ENCODE measurements around the gene UNC45B. TPM values are rescaled to one million over a fixed set of nuclear protein-coding genes. Genes with fewer than 3 reads are reported as not detected.
A peak's percentile ranks its signal among the peaks of the same experiment; 100 is the strongest.

UNC45B gene
- total and polyA plus RNA-seq, 2 of the 13 experiments (the other 11 are each of a cell fraction or from before 2014, with no cell fraction given), result 0.01 TPM; not detected in 1

- TF ChIP-seq RBFOX2 (IDR thresholded peaks at IDR 0.05; ENCODE audit: low read depth, low read length), result peak; percentile 94
- 0 out of 2 replicates have a peak, but pooled peaks have one; percentile 73 for TF ChIP-seq ZNF383 (CRISPR knock-in tag; IDR thresholded peaks at IDR 0.05; ENCODE audit: borderline replicate concordance)
- TF ChIP-seq ZNF18 (CRISPR knock-in tag; IDR thresholded peaks at IDR 0.05; ENCODE audit: insufficient replicate concordance), result peak; percentile 39
- peak; percentile 88 for TF ChIP-seq THAP11 (CRISPR knock-in tag; IDR thresholded peaks at IDR 0.05)
- TF ChIP-seq, protein P1, sequence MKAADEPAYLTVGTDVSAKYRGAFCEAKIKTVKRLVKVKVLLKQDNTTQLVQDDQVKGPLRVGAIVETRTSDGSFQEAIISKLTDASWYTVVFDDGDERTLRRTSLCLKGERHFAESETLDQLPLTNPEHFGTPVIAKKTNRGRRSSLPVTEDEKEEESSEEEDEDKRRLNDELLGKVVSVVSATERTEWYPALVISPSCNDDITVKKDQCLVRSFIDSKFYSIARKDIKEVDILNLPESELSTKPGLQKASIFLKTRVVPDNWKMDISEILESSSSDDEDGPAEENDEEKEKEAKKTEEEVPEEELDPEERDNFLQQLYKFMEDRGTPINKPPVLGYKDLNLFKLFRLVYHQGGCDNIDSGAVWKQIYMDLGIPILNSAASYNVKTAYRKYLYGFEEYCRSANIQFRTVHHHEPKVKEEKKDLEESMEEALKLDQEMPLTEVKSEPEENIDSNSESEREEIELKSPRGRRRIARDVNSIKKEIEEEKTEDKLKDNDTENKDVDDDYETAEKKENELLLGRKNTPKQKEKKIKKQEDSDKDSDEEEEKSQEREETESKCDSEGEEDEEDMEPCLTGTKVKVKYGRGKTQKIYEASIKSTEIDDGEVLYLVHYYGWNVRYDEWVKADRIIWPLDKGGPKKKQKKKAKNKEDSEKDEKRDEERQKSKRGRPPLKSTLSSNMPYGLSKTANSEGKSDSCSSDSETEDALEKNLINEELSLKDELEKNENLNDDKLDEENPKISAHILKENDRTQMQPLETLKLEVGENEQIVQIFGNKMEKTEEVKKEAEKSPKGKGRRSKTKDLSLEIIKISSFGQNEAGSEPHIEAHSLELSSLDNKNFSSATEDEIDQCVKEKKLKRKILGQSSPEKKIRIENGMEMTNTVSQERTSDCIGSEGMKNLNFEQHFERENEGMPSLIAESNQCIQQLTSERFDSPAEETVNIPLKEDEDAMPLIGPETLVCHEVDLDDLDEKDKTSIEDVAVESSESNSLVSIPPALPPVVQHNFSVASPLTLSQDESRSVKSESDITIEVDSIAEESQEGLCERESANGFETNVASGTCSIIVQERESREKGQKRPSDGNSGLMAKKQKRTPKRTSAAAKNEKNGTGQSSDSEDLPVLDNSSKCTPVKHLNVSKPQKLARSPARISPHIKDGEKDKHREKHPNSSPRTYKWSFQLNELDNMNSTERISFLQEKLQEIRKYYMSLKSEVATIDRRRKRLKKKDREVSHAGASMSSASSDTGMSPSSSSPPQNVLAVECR (CRISPR knock-in tag; IDR thresholded peaks at IDR 0.05; ENCODE audit: borderline replicate concordance), result peak; percentile 98
- TF ChIP-seq, protein P2, sequence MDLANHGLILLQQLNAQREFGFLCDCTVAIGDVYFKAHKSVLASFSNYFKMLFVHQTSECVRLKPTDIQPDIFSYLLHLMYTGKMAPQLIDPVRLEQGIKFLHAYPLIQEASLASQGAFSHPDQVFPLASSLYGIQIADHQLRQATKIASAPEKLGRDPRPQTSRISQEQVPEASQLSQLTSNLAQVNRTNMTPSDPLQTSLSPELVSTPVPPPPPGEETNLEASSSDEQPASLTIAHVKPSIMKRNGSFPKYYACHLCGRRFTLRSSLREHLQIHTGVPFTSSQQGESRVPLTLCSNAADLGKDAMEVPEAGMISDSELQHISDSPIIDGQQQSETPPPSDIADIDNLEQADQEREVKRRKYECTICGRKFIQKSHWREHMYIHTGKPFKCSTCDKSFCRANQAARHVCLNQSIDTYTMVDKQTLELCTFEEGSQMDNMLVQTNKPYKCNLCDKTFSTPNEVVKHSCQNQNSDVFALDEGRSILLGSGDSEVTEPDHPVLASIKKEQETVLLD (CRISPR knock-in tag; IDR thresholded peaks at IDR 0.05; ENCODE audit: low read depth), result peak; percentile 70; the same call in 1 of the 2 replicates
- peak; percentile 35 for TF ChIP-seq TAF15 (IDR thresholded peaks at IDR 0.05; ENCODE audit: low read depth, low read length, poor library complexity, severe bottlenecking)
- TF ChIP-seq, protein P3, sequence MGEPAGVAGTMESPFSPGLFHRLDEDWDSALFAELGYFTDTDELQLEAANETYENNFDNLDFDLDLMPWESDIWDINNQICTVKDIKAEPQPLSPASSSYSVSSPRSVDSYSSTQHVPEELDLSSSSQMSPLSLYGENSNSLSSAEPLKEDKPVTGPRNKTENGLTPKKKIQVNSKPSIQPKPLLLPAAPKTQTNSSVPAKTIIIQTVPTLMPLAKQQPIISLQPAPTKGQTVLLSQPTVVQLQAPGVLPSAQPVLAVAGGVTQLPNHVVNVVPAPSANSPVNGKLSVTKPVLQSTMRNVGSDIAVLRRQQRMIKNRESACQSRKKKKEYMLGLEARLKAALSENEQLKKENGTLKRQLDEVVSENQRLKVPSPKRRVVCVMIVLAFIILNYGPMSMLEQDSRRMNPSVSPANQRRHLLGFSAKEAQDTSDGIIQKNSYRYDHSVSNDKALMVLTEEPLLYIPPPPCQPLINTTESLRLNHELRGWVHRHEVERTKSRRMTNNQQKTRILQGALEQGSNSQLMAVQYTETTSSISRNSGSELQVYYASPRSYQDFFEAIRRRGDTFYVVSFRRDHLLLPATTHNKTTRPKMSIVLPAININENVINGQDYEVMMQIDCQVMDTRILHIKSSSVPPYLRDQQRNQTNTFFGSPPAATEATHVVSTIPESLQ (CRISPR knock-in tag; conservative IDR thresholded peaks at IDR 0.05), result 0 out of 2 replicates have a peak, but pooled peaks have one; percentile 65
- TF ChIP-seq ZNF746 (CRISPR knock-in tag; IDR thresholded peaks at IDR 0.05), result peak; percentile 64; the same call in 1 of the 2 replicates
- peak; percentile 84 for TF ChIP-seq TFDP2 (CRISPR knock-in tag; IDR thresholded peaks at IDR 0.05)
These were observed 5.7 kb upstream of the UNC45B start, which contains the start of gene NLE1 (continued) for GRCh38 chr17:35141681-35142466.
